ENCODE data around the gene BATF3.

GRCh38 chr1:212721388-212722247 is 22.0 kb upstream of the BATF3 start:
- no peak for TF ChIP-seq CTCF (conservative IDR thresholded peaks at IDR 0.05)
- no peak for TF ChIP-seq ZFX (IDR thresholded peaks at IDR 0.05)

Data from C4-2B (cell line).